Progenitor cell of endocrine pancreas (in vitro differentiated cells): ENCODE results near the gene THRB. TPM values are rescaled to one million over a fixed set of nuclear protein-coding genes. Genes with fewer than 3 reads are reported as not detected.

Experiments used
- DNase-seq: peaks from one replicate; pipeline ENCODE4 v3.0.0; 2021; ENCODE audit warnings: low spot score; ENCODE audit not compliant: unreplicated experiment
- H3K27ac Mint-ChIP-seq: 2 replicates; pipeline ENCODE4 v1.8.0; 2021; ENCODE audit warnings: mild to moderate bottlenecking, moderate library complexity, mixed read lengths
- H3K27me3 Mint-ChIP-seq: 2 replicates; pipeline ENCODE4 v1.8.0; 2021; ENCODE audit warnings: mixed read lengths
- H3K36me3 Mint-ChIP-seq: 2 replicates; pipeline ENCODE4 v1.8.0; 2022; ENCODE audit warnings: mixed read lengths; ENCODE audit not compliant: insufficient read depth
- H3K4me1 Mint-ChIP-seq: 2 replicates; pipeline ENCODE4 v1.8.0; 2021; ENCODE audit warnings: low read depth, mixed read lengths
- H3K4me3 Mint-ChIP-seq: 2 replicates; pipeline ENCODE4 v1.8.0; 2021; ENCODE audit warnings: low read depth, mild to moderate bottlenecking, moderate library complexity, mixed read lengths
- H3K9me3 Mint-ChIP-seq: 2 replicates; pipeline ENCODE4 v1.8.0; 2021; ENCODE audit warnings: low read depth, mixed read lengths
- total RNA-seq: library from RNA; stranded (reverse); gene quantifications from 2 replicates; pipeline ENCODE4 v1.2.1, GENCODE V29; 2021
- TF ChIP-seq, protein P1 (sequence below): fragments of 200-600 bp; sonication (generic); IDR thresholded peaks from one replicate; pipeline ENCODE4 v1.5.0; 2021; ENCODE audit warnings: antibody characterized with exemption, mild to moderate bottlenecking; ENCODE audit not compliant: unreplicated experiment

THRB gene
- total RNA-seq, 1 donor from 2014 or later, result 19.7 TPM

DNA sequence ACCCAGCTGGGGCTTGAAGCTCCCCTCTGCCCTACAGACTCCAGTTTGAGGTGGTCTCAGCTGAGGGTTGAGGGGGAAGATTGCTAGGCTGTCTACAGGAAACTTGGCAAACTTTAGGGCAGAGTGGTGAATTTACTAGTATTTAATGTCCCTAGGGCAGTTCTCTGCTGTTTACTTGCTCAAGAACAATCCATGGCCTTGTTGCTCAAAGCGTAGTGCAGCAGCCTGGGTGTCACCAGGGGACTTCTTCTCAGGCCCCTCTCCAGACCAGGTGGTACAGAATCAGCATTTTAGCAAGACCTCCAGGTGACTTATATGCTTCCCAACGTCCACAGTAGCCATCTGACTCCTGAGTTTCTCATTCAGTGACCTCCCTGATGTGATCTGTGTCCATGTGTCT, 360.7 kb downstream of the THRB start:
- TF ChIP-seq, protein P1, sequence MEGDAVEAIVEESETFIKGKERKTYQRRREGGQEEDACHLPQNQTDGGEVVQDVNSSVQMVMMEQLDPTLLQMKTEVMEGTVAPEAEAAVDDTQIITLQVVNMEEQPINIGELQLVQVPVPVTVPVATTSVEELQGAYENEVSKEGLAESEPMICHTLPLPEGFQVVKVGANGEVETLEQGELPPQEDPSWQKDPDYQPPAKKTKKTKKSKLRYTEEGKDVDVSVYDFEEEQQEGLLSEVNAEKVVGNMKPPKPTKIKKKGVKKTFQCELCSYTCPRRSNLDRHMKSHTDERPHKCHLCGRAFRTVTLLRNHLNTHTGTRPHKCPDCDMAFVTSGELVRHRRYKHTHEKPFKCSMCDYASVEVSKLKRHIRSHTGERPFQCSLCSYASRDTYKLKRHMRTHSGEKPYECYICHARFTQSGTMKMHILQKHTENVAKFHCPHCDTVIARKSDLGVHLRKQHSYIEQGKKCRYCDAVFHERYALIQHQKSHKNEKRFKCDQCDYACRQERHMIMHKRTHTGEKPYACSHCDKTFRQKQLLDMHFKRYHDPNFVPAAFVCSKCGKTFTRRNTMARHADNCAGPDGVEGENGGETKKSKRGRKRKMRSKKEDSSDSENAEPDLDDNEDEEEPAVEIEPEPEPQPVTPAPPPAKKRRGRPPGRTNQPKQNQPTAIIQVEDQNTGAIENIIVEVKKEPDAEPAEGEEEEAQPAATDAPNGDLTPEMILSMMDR, result no peak
- Mint-ChIP-seq H3K27me3 (no peaks in the 10 kb centered on the region), H3K4me3 (no peak overlapping the region), H3K4me1 (no peaks in the 10 kb centered on the region), H3K9me3 (no peaks in the 10 kb centered on the region), H3K36me3 (peaks cover 14% of the 10 kb centered on the region), H3K27ac (no peak overlapping the region)
- no peak for DNase-seq

DNA sequence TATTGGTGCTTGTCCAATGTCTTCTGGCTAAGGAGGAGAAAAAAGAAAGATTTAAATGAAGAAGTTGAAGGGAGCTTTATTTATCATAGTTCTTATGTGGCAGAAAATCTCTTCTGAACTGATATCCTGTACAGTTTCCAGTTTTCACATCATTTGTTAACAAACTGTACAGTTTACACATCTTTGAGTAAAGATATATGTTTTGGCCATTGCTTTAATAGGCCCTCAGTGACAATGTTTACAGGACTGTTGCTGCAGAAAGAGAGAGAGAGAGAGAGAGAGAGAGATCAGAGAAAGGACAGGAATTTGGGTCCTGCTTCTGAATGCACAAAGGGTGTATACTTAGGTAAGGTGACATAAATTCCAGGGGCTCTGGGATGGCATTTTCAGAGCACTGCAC, 361.2 kb downstream of the THRB start:
- Mint-ChIP-seq H3K4me3 (no peak overlapping the region), H3K27ac (no peak overlapping the region)

DNA sequence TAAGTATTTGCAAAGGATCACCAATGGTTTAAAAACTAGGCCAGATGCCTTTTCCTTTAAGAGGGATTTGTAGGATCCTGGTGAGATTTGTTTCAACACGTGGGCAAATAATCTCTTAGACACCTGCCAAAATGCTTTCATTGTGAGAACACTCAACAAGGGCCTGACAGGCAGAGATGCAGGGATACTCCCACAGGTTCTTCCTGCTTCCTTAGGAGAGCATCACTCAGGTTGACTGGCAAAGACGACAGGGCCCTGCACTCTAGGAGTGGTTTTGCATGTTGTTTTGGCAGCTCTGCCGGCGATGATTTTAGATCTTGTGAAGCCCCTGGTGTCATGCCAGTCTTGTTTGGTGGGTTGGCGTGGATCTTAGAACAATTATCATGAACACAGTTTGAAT, 365.1 kb downstream of the THRB start:
- Mint-ChIP-seq H3K36me3 (peaks cover 12% of the 10 kb centered on the region), H3K9me3 (no peaks in the 10 kb centered on the region), H3K27ac (no peak overlapping the region), H3K4me3 (no peak overlapping the region), H3K4me1 (no peaks in the 10 kb centered on the region), H3K27me3 (no peaks in the 10 kb centered on the region)
- TF ChIP-seq, protein P1, result no peak
- no peak for DNase-seq

More for the DNA sequence above, 361.2 kb downstream of the THRB start:
- TF ChIP-seq, protein P1, result no peak
- Mint-ChIP-seq H3K36me3 (peaks cover 14% of the 10 kb centered on the region), H3K27me3 (no peaks in the 10 kb centered on the region), H3K9me3 (no peaks in the 10 kb centered on the region), H3K4me1 (no peaks in the 10 kb centered on the region)
- DNase-seq, result no peak

DNA sequence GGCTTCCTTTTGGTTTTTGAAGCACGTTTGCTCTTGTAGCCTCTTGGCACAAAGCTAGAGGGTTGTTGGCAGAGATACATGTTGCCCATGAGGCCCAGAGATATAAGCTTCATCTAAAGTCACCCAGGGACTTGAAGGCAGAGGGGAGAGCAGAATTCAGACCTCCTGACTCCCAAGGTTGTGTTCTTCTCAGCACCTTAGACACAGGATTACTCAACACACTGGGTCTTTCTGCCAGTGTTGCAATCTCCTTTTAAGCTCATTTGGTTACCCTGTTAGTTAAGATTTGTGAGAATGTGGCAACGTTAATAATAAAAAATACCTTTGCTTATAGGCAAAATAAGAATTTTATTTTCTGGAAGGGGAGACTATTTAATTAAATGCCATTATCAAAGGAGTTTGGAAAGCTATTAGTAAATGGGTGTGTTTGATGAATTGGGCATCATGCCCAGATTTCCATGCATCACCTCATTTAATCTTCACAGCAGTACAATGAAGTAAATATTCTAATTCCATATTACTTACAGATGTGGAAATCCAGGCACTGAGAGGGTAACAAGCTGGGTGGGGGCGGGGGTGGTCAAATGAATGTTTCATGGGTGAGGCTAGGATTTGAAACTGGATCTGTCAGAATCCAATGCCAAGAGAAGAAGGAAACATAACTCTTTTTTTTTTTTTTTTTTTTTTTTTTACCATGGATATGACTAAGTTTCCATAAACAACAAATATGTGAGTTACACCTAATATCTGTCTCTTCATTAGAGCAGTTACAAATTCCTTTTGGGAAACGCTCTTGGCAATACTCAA, 366.2 kb downstream of the THRB start:
- Mint-ChIP-seq H3K4me3 (no peak overlapping the region), H3K9me3 (no peaks in the 10 kb centered on the region), H3K36me3 (peaks cover 10% of the 10 kb centered on the region), H3K27me3 (no peaks in the 10 kb centered on the region), H3K4me1 (no peaks in the 10 kb centered on the region), H3K27ac (no peak overlapping the region)
- TF ChIP-seq, protein P1, result no peak
- DNase-seq, result no peak

DNA sequence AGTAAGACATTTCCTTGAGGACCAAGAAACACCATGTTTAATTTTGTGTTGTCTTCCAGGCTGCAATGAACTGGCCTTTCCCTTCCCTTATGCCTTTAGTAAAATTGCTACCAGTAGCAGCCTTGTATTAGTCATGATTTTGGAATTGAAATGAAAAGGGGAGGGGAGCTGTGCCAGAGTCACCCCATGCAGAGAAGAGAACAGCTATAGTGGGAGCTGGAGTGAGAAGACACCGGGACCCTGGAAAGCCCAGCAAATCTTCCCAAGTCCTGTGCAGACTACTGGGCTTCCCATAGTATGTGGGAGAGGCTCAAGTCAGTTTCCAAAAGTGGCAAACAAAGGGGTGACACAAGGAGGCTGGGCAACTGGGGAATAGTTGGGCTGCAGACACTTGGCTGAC, 371.1 kb downstream of the THRB start:
- peaks cover 9% of the 10 kb centered on the region for H3K36me3 Mint-ChIP-seq
- H3K27ac Mint-ChIP-seq, result no peak overlapping the region

More for the DNA sequence above, 371.1 kb downstream of the THRB start:
- Mint-ChIP-seq H3K4me3 (no peak overlapping the region), H3K9me3 (no peaks in the 10 kb centered on the region), H3K4me1 (no peaks in the 10 kb centered on the region), H3K27me3 (no peaks in the 10 kb centered on the region)
- TF ChIP-seq, protein P1, result no peak
- no peak for DNase-seq
